DND-41 (cell line): ENCODE data around the gene TRIM45.

Experiments
- ATAC-seq: fragments of 200-7000 bp; cut with Tn5 transposase; 3 replicates; pipeline ENCODE4 v1.9.1; 2021; ENCODE audit warnings: low read depth; ENCODE audit not compliant: insufficient read depth
- DNase-seq: peaks from one replicate; pipeline ENCODE4 v3.0.0-alpha.2; 2020
- H2AFZ ChIP-seq: 2 replicates; pipeline ENCODE4 v1.6.0; 2012; ENCODE audit warnings: low read depth, low read length
- H3K27ac ChIP-seq: 2 replicates; pipeline ENCODE4 v1.5.1; 2012; ENCODE audit warnings: low read length, inconsistent platforms
- H3K27me3 ChIP-seq: fragments of 200-600 bp; sonication (generic); 2 replicates; pipeline ENCODE4 v1.6.0; 2012; ENCODE audit warnings: low read length, mild to moderate bottlenecking, inconsistent platforms; ENCODE audit not compliant: insufficient read depth, poor library complexity
- H3K36me3 ChIP-seq: 2 replicates; pipeline ENCODE4 v1.5.1; 2012; ENCODE audit warnings: low read length, inconsistent platforms; ENCODE audit not compliant: insufficient read depth
- H3K4me1 ChIP-seq: 2 replicates; pipeline ENCODE4 v1.5.1; 2012; ENCODE audit warnings: mild to moderate bottlenecking, low read length; ENCODE audit not compliant: insufficient read depth
- H3K4me2 ChIP-seq: 2 replicates; pipeline ENCODE4 v1.6.0; 2012; ENCODE audit warnings: mild to moderate bottlenecking, moderate library complexity, low read length, inconsistent platforms; ENCODE audit not compliant: insufficient read depth
- H3K4me3 ChIP-seq, 2 experiments: fragments of 200-600 bp in 1 of 2; shearing (Covaris generic) in 1 of 2; 2 replicates each; pipeline ENCODE4 v1.5.1; 2012 to 2016; ENCODE audit warnings: inconsistent platforms in 2 of 2, low read length in 2 of 2, mild to moderate bottlenecking in 2 of 2, low read depth in 1 of 2, moderate library complexity in 1 of 2
- H3K79me2 ChIP-seq: 2 replicates; pipeline ENCODE4 v1.6.0; 2012; ENCODE audit warnings: low read length, inconsistent platforms; ENCODE audit not compliant: insufficient read depth
- H3K9ac ChIP-seq: 2 replicates; pipeline ENCODE4 v1.6.0; 2012; ENCODE audit warnings: low read depth, mild to moderate bottlenecking, inconsistent platforms, low read length, moderate library complexity
- H3K9me3 ChIP-seq: 2 replicates; pipeline ENCODE4 v1.5.1; 2012; ENCODE audit warnings: low read length, moderate library complexity, mild to moderate bottlenecking, inconsistent platforms; ENCODE audit not compliant: insufficient read depth, severe bottlenecking
- H4K20me1 ChIP-seq: 2 replicates; pipeline ENCODE4 v1.6.0; 2012; ENCODE audit warnings: low read length; ENCODE audit not compliant: insufficient read depth
- EZH2 ChIP-seq: IDR thresholded peaks from 3 replicates; pipeline ENCODE4 v1.6.1; 2012; ENCODE audit warnings: borderline replicate concordance, low read depth, mild to moderate bottlenecking, moderate library complexity, low read length, inconsistent platforms; ENCODE audit not compliant: severe bottlenecking
- TF ChIP-seq, protein P1 (sequence below): IDR thresholded peaks from 2 replicates; pipeline ENCODE4 v1.5.1; 2012; ENCODE audit warnings: borderline replicate concordance, low read length, moderate library complexity, mild to moderate bottlenecking; ENCODE audit not compliant: poor library complexity, severe bottlenecking; ENCODE audit errors: extremely low read depth

TRIM45 gene

DNA sequence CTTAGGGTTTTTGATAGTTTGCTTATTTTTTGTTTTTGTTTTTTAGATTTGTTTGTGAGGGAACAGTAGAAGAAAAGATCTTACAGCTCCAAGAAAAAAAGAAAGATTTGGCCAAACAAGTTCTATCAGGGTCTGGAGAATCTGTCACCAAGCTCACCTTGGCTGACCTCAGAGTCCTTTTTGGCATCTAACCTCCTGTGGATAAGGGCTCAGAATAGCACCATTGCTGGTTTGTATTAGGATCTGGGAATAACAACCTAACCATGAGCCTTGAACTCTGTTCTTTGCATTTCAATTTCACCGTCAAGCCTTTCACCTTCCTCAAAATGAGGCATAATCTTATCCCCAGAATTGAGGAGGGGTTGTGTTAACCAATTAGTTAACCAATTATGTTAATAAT is 20.2 kb downstream of the TRIM45 start:
- no peak for ATAC-seq
- no peaks in the 10 kb centered on the region for H3K27me3 ChIP-seq
- H3K27ac ChIP-seq, result no peak overlapping the region
- H2AFZ ChIP-seq, result no peak overlapping the region
- TF ChIP-seq, protein P1, sequence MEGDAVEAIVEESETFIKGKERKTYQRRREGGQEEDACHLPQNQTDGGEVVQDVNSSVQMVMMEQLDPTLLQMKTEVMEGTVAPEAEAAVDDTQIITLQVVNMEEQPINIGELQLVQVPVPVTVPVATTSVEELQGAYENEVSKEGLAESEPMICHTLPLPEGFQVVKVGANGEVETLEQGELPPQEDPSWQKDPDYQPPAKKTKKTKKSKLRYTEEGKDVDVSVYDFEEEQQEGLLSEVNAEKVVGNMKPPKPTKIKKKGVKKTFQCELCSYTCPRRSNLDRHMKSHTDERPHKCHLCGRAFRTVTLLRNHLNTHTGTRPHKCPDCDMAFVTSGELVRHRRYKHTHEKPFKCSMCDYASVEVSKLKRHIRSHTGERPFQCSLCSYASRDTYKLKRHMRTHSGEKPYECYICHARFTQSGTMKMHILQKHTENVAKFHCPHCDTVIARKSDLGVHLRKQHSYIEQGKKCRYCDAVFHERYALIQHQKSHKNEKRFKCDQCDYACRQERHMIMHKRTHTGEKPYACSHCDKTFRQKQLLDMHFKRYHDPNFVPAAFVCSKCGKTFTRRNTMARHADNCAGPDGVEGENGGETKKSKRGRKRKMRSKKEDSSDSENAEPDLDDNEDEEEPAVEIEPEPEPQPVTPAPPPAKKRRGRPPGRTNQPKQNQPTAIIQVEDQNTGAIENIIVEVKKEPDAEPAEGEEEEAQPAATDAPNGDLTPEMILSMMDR, result no peak
- no peak for TF ChIP-seq EZH2
- no peak for DNase-seq
- H3K9me3 ChIP-seq, result no peaks in the 10 kb centered on the region
- H3K4me1 ChIP-seq, result no peaks in the 10 kb centered on the region
- H3K4me3 ChIP-seq, result no peak overlapping the region
- no peak overlapping the region for H3K4me2 ChIP-seq
- no peaks in the 10 kb centered on the region for H3K79me2 ChIP-seq
- peaks cover 87% of the 10 kb centered on the region for H3K36me3 ChIP-seq
- no peaks in the 10 kb centered on the region for H4K20me1 ChIP-seq
- H3K9ac ChIP-seq, result no peak overlapping the region

DNA sequence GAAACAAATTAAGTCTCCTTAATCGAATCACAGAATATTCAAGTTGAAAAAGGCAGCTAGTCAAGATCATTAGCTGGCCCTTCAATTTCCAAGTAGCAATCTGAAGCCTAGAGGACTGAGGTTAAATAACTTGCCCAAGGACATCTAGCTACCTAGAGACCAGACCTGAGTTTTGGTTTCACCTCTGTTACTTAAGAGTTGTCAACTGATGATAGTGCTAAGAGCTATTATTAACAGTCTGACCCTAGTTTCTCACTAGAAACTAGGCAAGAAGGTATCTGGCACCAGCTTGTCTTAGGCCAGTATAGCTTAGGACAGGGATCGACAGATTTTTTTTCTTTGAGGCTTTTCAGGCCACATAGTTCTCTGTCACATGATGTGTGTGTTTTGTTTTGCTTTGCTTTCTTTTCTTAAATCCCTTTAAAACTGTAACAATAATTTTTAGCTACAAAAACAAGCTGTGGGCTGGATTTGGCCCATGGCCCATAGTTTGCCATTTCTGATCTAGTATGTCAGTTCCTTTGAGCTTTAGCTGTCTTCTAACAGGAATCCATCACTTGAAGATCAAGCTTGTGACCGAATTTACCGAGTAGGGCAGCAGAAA is 23.2 kb downstream of the TRIM45 start:
- Histone ChIP-seq H3K79me2 (no peaks in the 10 kb centered on the region), H3K9me3 (no peaks in the 10 kb centered on the region), H3K9ac (no peak overlapping the region), H3K4me2 (no peak overlapping the region), H2AFZ (no peak overlapping the region), H3K36me3 (peaks cover 100% of the 10 kb centered on the region), H3K27ac (no peak overlapping the region), H3K4me1 (no peaks in the 10 kb centered on the region), H4K20me1 (no peaks in the 10 kb centered on the region), H3K27me3 (no peaks in the 10 kb centered on the region), H3K4me3 (no peak overlapping the region)
- DNase-seq (no peak), ATAC-seq (no peak)
- TF ChIP-seq, protein P1, result no peak
- no peak for TF ChIP-seq EZH2

DNA sequence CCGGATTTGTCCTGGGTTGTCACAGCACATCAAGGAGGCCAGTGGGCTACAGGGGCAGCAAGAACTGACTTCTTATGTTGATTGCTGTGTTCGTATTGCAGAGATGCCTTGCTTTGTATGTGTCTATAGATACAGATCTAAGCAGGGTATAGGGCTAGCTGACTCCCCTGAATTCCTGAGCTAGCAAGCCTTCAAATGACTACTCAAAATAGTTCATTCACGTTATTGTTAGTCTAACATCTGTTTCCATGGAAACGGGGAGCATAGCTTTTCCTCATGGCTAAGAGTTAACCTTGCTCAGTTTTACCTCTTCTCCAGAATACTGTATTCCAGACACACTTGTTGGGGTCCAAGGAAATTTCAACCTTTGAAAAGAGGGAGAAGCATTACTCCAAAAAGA is 24.1 kb downstream of the TRIM45 start:
- H3K9ac ChIP-seq, result no peak overlapping the region
- no peaks in the 10 kb centered on the region for H3K79me2 ChIP-seq
- no peak overlapping the region for H3K4me3 ChIP-seq
- DNase-seq, result no peak
- H3K9me3 ChIP-seq, result no peaks in the 10 kb centered on the region
- H4K20me1 ChIP-seq, result no peaks in the 10 kb centered on the region
- H3K36me3 ChIP-seq, result peaks cover 100% of the 10 kb centered on the region
- no peak overlapping the region for H3K27ac ChIP-seq
- H3K4me1 ChIP-seq, result no peaks in the 10 kb centered on the region
- TF ChIP-seq EZH2, result no peak
- TF ChIP-seq, protein P1, result no peak
- H2AFZ ChIP-seq, result no peak overlapping the region
- no peak for ATAC-seq
- H3K4me2 ChIP-seq, result no peak overlapping the region
- no peaks in the 10 kb centered on the region for H3K27me3 ChIP-seq
